ENCODE results near the gene SOX6. TPM values are rescaled to one million over a fixed set of nuclear protein-coding genes. Genes with fewer than 3 reads are reported as not detected.

The SOX6 gene
- total RNA-seq, 1 donor from 2014 or later: 8.3 TPM

DNA sequence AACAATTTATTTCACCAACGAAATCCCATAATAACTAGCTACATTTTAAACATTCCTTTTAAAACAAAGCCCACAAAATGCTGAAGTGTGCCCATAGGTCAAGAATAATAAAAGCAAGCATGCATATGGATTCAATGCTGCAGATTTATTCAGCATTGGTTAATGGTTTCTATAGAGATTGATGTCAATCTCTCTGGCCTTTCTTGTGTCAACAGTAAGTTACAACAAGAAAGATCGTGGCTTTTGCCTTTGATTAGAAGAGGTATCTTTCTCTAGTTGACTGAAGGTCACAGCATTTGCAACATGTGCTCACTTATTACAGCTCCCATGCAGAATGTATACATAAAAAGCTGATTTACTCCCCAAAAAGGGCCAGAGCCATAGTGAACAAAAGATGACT lies 1.4 kb upstream of the SOX6 start:
- H3K27me3 ChIP-seq: no peaks in the 10 kb centered on the region
- ATAC-seq (no peak), DNase-seq (no peak)
- no peak overlapping the region for H3K27ac ChIP-seq
- H3K4me1 ChIP-seq: no peaks in the 10 kb centered on the region
- intact Hi-C loops (cut with DNase I): no loop called here
- H3K4me3 ChIP-seq: no peak overlapping the region
- no peaks in the 10 kb centered on the region for H3K9me3 ChIP-seq
- TF ChIP-seq, protein P1, sequence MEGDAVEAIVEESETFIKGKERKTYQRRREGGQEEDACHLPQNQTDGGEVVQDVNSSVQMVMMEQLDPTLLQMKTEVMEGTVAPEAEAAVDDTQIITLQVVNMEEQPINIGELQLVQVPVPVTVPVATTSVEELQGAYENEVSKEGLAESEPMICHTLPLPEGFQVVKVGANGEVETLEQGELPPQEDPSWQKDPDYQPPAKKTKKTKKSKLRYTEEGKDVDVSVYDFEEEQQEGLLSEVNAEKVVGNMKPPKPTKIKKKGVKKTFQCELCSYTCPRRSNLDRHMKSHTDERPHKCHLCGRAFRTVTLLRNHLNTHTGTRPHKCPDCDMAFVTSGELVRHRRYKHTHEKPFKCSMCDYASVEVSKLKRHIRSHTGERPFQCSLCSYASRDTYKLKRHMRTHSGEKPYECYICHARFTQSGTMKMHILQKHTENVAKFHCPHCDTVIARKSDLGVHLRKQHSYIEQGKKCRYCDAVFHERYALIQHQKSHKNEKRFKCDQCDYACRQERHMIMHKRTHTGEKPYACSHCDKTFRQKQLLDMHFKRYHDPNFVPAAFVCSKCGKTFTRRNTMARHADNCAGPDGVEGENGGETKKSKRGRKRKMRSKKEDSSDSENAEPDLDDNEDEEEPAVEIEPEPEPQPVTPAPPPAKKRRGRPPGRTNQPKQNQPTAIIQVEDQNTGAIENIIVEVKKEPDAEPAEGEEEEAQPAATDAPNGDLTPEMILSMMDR (IDR thresholded peaks at IDR 0.05): no peak
- no peaks in the 10 kb centered on the region for H3K36me3 ChIP-seq

- ATAC-seq (no peak), DNase-seq (no peak)
- Histone ChIP-seq H3K27ac (no peak overlapping the region), H3K9me3 (no peaks in the 10 kb centered on the region), H3K36me3 (no peaks in the 10 kb centered on the region), H3K4me3 (no peak overlapping the region), H3K4me1 (no peaks in the 10 kb centered on the region), H3K27me3 (no peaks in the 10 kb centered on the region)
- TF ChIP-seq, protein P1 (IDR thresholded peaks at IDR 0.05): no peak
- intact Hi-C loops (cut with DNase I): no loop called here
Measured at GRCh38 chr11:16356761-16357393, 531 bp upstream of the SOX6 start.

DNA sequence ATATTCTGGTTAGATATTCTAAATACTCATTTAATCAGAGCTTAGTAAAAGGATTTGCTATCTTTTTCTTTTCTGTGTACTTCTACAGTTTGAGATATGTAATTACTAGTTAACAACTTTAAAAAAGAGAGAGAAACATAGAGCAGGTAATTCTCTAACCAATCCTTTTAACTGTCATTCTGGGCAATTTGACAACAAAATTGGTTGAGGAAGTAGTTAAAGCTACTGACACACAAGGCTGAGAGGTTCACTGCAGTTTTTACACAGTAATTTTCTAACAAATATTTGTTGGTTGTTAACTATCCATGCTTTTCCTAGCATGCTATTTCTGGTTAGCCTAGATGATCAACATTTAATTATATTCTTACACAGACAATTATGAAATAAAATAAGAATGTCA lies 3.6 kb downstream of the SOX6 start:
- ATAC-seq (no peak), DNase-seq (no peak)
- H3K27me3 ChIP-seq: no peaks in the 10 kb centered on the region
- no peaks in the 10 kb centered on the region for H3K9me3 ChIP-seq
- intact Hi-C loops (cut with DNase I): no loop called here
- no peak overlapping the region for H3K27ac ChIP-seq
- no peaks in the 10 kb centered on the region for H3K4me1 ChIP-seq
- TF ChIP-seq, protein P1 (IDR thresholded peaks at IDR 0.05): no peak
- no peak overlapping the region for H3K4me3 ChIP-seq
- no peaks in the 10 kb centered on the region for H3K36me3 ChIP-seq

GRCh38 chr11:16350125-16350524 lies 6.2 kb downstream of the SOX6 start:
- intact Hi-C loops (cut with DNase I): no loop called here
- Histone ChIP-seq H3K9me3 (no peaks in the 10 kb centered on the region), H3K36me3 (no peaks in the 10 kb centered on the region), H3K4me1 (no peaks in the 10 kb centered on the region), H3K27me3 (no peaks in the 10 kb centered on the region), H3K27ac (no peak overlapping the region), H3K4me3 (no peak overlapping the region)
- TF ChIP-seq, protein P1 (IDR thresholded peaks at IDR 0.05): no peak
- no peak for ATAC-seq
- DNase-seq: no peak

DNA sequence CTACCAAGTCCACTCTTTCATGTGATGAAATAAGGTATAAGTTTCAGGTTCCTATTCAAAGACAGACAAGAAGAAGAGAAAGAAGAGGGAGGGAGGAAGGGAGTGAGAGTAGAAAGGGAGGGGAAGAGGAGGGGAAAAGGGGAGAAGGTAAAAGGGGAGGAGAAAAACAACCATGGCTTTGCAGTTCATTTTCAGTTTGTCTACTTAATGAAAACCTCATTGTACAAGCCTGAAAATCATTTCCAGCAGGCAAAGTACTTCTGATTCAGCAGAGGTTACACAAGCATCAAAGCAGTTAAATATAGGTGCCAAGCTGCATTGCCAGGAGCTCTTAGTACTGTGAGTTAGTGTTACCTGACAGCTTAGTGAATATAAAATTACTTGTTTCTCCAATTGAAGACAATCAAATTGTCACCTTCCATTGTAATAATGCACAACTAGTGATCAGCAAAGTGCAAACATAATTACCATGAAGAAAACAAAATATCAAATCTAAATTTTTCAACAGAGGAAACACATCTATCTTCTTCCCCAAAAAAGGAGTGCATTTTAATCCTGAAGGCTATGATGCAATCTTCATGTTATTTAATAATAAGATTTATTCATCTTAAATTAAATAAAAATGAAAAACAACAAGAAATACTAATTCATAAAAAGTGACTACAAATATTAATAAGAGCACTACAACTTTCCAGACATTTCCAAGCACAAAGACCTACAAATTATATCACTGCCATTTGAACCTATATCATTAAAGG lies 8.2 kb downstream of the SOX6 start:
- Histone ChIP-seq H3K27me3 (no peaks in the 10 kb centered on the region), H3K4me1 (no peaks in the 10 kb centered on the region), H3K4me3 (no peak overlapping the region), H3K36me3 (no peaks in the 10 kb centered on the region), H3K9me3 (no peaks in the 10 kb centered on the region), H3K27ac (no peak overlapping the region)
- no peak for ATAC-seq
- no peak for DNase-seq
- TF ChIP-seq, protein P1 (IDR thresholded peaks at IDR 0.05): no peak
- intact Hi-C loops (cut with DNase I): no loop called here
